HepG2 (cell line): ENCODE measurements around the gene PAQR6. TPM values are rescaled to one million over a fixed set of nuclear protein-coding genes. Genes with fewer than 3 reads are reported as not detected.

Experiments
- AHDC1 ChIP-seq: sonication (generic); formaldehyde crosslinking; IDR thresholded peaks from 2 replicates; pipeline ENCODE4 v1.5.1; 2020; ENCODE audit warnings: mild to moderate bottlenecking, missing genetic modification reagents, borderline replicate concordance
- BRCA1 ChIP-seq: sonication (generic); formaldehyde crosslinking; IDR thresholded peaks from 2 replicates; pipeline ENCODE4 v1.4.0; 2020; ENCODE audit warnings: missing genetic modification reagents
- FOSL2 ChIP-seq: sonication (generic); formaldehyde crosslinking; IDR thresholded peaks from 2 replicates; pipeline ENCODE4 v1.4.0; 2020; ENCODE audit warnings: missing genetic modification reagents
- HDAC2 ChIP-seq: sonication (generic); formaldehyde crosslinking; IDR thresholded peaks from 2 replicates; pipeline ENCODE4 v1.4.0; 2020; ENCODE audit warnings: missing genetic modification reagents
- KAT8 ChIP-seq: IDR thresholded peaks from 2 replicates; pipeline ENCODE4 v1.6.1; 2016; ENCODE audit warnings: missing genetic modification reagents, missing compliant biosample characterization
- SALL2 ChIP-seq: sonication (generic); formaldehyde crosslinking; IDR thresholded peaks from 2 replicates; pipeline ENCODE4 v1.8.1; 2023; ENCODE audit warnings: mild to moderate bottlenecking, missing genetic modification reagents, inconsistent platforms
- SMYD3 ChIP-seq: sonication (generic); formaldehyde crosslinking; IDR thresholded peaks from 2 replicates; pipeline ENCODE4 v1.8.1; 2023; ENCODE audit warnings: mild to moderate bottlenecking, missing genetic modification reagents
- SRSF1 ChIP-seq: fragments of 200-400 bp; formaldehyde crosslinking; optimal IDR thresholded peaks from 2 replicates; pipeline ENCODE3; 2017; ENCODE audit warnings: mild to moderate bottlenecking, low read depth, low read length, moderate library complexity
- TCF7 ChIP-seq: sonication (generic); IDR thresholded peaks from 2 replicates; pipeline ENCODE4 v1.6.1; 2016; ENCODE audit warnings: antibody characterized with exemption, low read depth
- UBTF ChIP-seq: sonication (generic); formaldehyde crosslinking; IDR thresholded peaks from 2 replicates; pipeline ENCODE4 v1.4.0; 2020; ENCODE audit warnings: mild to moderate bottlenecking, missing genetic modification reagents
- ZBED4 ChIP-seq: sonication (generic); formaldehyde crosslinking; IDR thresholded peaks from 2 replicates; pipeline ENCODE4 v1.4.0; 2020; ENCODE audit warnings: missing genetic modification reagents, borderline replicate concordance
- ZBTB43 ChIP-seq: sonication (generic); formaldehyde crosslinking; conservative IDR thresholded peaks from 2 replicates; pipeline ENCODE4 v1.4.0; 2020; ENCODE audit warnings: missing genetic modification reagents
- ZNF441 ChIP-seq: sonication (generic); formaldehyde crosslinking; IDR thresholded peaks from 2 replicates; pipeline ENCODE4 v1.7.0; 2021; ENCODE audit warnings: missing genetic modification reagents, borderline replicate concordance
- ZNF839 ChIP-seq: sonication (generic); formaldehyde crosslinking; IDR thresholded peaks from 2 replicates; pipeline ENCODE4 v1.4.0; 2020; ENCODE audit warnings: missing genetic modification reagents, mild to moderate bottlenecking, borderline replicate concordance
- polyA plus RNA-seq, 8 experiments: library from polyadenylated mRNA; depleted of rRNA in 3 of 8; stranded (reverse) in 7 of 8; unstranded in 1 of 8; fragments of >200 nt; fragmentation: Illumina TruSeq in 4 of 8; extraction: Trizol in 4 of 8; gene quantifications; 2 replicates each; pipeline versions ENCODE4 v1.2.1 to v1.2.3, GENCODE V29; 2011 to 2016; ENCODE audit warnings: low read depth in 4 of 8, missing spikeins in 1 of 8, mixed read lengths in 1 of 8; ENCODE audit not compliant: insufficient read depth in 1 of 8
- total RNA-seq, 5 experiments: library from RNA; depleted of rRNA; stranded (reverse); fragments of >200 nt; fragmentation: Illumina TruSeq; extraction: Trizol; gene quantifications; 2 replicates each; pipeline ENCODE4 v1.2.3, GENCODE V29; 2016; ENCODE audit warnings: low read depth in 1 of 5

Gene PAQR6
- total and polyA plus RNA-seq, 2 of the 13 experiments (the other 11 are each of a cell fraction or from before 2014, with no cell fraction given) = 0.82 to 1.4 TPM

GRCh38 chr1:156291226-156292061 is 43.6 kb upstream of the PAQR6 start (continued):
- TF ChIP-seq AHDC1 (CRISPR knock-in tag) (no peak), BRCA1 (CRISPR knock-in tag) (peak; percentile 64; the same call in 1 of the 2 replicates), ZNF839 (CRISPR knock-in tag) (no peak), SALL2 (no peak), KAT8 (CRISPR knock-in tag) (peak; percentile 83), ZBED4 (CRISPR knock-in tag) (peak; percentile 55; the same call in 1 of the 2 replicates), SRSF1 (peak; percentile 67), SMYD3 (no peak; the same call in 1 of the 2 replicates), TCF7 (peak; percentile 56; the same call in 1 of the 2 replicates), ZBTB43 (CRISPR knock-in tag) (0 out of 2 replicates have a peak, but pooled peaks have one; percentile 65), HDAC2 (CRISPR knock-in tag) (peak; percentile 67), FOSL2 (peak; percentile 76), ZNF441 (CRISPR knock-in tag) (peak; percentile 26; the same call in 1 of the 2 replicates), UBTF (CRISPR knock-in tag) (peak; percentile 80; the same call in 1 of the 2 replicates)
